NCI-H2196 (cell line): ENCODE measurements around the gene ISLR.

ENCODE experiments used
- DNase-seq: peaks from one replicate; lab custom pipeline; 2025; ENCODE audit not compliant: unreplicated experiment; lab: John Stamatoyannopoulos, UW

Gene ISLR

DNA sequence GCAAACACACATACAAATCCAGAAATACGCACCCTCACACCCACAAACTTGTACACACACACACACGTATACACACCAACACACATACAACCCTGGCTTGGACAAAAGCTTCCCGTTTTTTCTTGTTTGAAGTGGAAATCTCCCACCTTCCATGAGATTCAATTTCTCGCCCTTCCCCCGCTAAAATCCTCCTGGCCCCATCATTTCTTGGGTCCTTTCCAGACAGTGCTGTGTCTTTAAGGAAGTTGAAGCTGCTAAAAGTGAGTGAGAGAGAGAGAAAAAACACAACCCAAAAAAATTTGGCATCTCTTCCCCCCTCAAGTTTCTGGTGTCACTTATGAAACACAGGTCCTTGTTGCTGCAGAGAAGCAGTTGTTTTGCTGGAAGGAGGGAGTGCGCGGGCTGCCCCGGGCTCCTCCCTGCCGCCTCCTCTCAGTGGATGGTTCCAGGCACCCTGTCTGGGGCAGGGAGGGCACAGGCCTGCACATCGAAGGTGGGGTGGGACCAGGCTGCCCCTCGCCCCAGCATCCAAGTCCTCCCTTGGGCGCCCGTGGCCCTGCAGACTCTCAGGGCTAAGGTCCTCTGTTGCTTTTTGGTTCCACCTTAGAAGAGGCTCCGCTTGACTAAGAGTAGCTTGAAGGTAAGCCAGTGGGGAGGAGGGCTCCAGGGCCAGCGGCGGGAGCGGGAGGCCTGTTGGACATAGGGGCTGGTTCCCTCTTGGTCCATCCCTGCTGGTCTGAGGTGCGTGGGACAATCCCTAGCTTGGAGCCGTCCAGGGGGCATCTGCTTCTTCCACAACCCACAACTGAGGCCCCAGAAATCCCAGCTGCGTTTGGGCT, at the start of gene ISLR:
Gene ISLR (plus strand): TSS at position 331 of the 839 bp plus-strand sequence. CDS start 1,149 bp downstream, outside the sequence.
- no peak for DNase-seq

GRCh38 chr15:74124196-74124595, 49.3 kb upstream of the ISLR start:
- no peak for DNase-seq

DNA sequence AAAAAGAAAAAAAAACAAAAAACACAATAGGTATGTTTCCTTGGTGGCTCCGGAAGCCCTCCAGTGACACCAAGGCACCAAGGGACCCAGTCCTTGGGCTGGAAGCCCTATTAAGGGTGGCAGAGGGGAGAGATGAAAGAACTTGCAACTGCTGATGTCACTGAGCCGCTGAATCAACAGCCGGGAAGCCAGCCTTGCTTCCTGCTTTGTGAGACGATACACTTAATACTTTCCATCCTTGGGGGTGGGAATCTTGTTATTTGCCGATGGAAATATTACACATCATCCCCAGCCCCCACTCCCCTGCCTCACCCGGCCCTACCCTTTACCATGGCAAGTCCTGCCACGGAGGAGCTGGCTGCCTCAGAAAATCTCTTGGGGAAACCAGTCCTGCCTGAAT, 48.8 kb upstream of the ISLR start:
- DNase-seq = no peak

- DNase-seq = peak; percentile 83
Measured at GRCh38 chr15:74127255-74127953, 46.1 kb upstream of the ISLR start.

DNA sequence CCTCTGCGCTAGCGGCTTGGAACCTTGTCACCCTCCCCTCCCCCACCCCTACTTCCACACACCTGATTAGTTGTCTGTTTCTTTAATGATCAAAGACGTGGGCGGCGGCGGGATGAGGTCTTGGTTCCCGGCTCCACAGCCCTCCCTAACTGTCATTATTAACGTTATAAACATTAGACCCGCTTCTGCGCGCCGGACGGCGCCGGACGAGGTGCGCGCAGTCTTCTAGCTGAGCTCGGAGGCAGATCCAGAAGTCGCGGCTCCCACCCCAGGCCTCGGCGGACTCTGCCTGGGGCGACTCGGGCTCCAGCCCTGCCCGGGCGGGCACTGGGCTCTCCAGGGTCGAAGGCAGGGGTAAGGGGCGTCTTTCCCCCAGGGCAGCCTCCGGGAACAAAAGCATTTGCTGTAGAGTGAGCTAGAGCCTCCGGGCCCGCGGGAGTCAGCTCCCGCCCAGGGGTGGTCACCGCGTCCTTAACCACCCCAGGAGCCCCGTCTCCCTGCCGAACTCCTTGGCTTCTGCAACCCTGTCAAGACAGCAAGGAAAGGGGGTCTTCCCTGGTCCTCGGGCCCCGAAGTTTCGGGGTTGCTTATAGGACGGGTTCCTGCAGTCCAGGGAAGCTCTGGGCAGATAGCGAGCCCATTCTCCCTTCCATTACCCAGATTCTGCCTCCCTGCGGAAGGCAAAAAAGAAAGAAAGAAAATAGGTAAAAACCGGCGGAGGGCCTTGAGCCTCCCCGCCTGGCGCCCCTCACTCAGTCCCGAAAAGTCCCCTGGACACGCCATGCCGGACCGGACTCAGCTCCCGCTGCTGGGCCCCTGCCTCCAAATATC, 45.3 kb upstream of the ISLR start:
- no peak for DNase-seq

- DNase-seq = no peak
Measured at GRCh38 chr15:74128785-74129585, 44.5 kb upstream of the ISLR start.

DNA sequence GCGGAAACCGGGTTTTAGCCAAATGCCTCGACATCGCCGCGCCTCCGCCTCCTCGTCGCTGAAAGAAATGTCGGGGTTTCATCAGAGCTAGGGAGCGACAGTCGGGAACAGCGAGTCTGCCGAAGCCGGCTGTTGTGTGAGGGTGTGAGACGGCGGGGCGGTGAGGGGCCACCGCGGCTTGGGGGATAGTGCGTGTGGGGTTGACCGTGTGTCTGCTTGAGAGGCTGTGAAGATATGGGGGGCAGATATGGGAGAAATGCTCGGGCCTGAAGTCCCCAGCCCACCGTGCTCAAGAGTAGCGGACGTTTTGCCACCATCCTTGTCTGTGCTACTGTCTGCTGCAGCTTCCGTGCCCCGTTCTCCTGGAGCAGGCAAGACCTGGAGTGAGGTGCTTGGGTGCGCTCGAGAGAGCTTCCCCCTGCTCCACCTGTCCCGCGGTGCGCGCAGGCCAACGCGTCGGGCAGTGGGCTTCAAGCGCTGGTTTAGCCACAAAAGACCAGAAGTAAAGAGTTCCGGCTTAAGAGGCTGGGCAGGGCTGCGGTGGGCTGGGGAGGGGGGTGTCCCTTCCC, 43.8 kb upstream of the ISLR start:
- DNase-seq = no peak

- DNase-seq = no peak
Measured at GRCh38 chr15:74130155-74130848, 43.2 kb upstream of the ISLR start, which contains the start of gene ISLR2. ISLR2 (plus strand) TSS chr15:74130586; CDS start chr15:74132755, 2,169 bp downstream.

- no peak for DNase-seq
Measured at GRCh38 chr15:74130849-74131627, 42.5 kb upstream of the ISLR start.

GRCh38 chr15:74131628-74132413, 41.7 kb upstream of the ISLR start:
- no peak for DNase-seq

DNA sequence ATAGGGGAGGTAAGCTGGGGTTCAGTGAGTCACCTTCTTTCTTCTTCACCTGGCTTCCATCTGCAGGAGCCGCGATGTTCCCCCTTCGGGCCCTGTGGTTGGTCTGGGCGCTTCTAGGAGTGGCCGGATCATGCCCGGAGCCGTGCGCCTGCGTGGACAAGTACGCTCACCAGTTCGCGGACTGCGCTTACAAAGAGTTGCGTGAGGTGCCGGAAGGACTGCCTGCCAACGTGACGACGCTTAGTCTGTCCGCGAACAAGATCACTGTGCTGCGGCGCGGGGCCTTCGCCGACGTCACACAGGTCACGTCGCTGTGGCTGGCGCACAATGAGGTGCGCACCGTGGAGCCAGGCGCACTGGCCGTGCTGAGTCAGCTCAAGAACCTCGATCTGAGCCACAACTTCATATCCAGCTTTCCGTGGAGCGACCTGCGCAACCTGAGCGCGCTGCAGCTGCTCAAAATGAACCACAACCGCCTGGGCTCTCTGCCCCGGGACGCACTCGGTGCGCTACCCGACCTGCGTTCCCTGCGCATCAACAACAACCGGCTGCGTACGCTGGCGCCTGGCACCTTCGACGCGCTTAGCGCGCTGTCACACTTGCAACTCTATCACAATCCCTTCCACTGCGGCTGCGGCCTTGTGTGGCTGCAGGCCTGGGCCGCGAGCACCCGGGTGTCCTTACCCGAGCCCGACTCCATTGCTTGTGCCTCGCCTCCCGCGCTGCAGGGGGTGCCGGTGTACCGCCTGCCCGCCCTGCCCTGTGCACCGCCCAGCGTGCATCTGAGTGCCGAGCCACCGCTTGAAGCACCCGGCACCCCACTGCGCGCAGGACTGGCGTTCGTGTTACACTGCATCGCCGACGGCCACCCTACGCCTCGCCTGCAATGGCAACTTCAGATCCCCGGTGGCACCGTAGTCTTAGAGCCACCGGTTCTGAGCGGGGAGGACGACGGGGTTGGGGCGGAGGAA, 40.5 kb upstream of the ISLR start:
- no peak for DNase-seq

- no peak for DNase-seq
Measured at GRCh38 chr15:74133694-74134386, 39.7 kb upstream of the ISLR start.

DNA sequence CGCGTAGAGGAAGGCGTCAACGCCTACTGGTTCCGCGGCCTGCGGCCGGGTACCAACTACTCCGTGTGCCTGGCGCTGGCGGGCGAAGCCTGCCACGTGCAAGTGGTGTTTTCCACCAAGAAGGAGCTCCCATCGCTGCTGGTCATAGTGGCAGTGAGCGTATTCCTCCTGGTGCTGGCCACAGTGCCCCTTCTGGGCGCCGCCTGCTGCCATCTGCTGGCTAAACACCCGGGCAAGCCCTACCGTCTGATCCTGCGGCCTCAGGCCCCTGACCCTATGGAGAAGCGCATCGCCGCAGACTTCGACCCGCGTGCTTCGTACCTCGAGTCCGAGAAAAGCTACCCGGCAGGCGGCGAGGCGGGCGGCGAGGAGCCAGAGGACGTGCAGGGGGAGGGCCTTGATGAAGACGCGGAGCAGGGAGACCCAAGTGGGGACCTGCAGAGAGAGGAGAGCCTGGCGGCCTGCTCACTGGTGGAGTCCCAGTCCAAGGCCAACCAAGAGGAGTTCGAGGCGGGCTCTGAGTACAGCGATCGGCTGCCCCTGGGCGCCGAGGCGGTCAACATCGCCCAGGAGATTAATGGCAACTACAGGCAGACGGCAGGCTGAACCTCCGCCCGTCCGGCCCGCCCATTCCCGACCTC, 39.0 kb upstream of the ISLR start:
- DNase-seq = no peak

DNA sequence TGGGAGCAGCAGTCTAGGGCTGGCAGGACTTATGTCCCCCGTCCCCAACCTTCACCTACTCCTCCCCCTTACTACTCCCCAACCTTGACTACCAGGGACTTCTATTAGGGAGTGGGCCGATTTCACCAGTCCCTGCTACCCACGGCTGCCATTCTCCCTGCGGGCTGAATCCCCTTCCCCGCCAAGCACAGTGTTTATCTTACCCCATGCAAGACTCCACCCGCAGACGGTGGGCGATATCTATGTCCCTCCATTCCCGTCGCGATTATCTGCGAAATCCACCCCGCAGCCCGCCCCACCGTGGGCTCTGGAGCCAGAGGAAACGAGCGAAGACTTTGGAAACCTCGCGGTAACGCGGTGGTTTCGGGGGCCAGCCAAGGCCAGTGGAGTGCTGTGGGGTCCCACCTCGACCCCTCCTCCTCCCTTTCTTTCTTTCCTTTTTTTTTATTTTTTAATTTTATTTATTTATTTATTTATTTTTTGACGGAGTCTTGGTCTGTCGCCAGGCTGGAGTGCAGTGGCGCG, 38.4 kb upstream of the ISLR start:
- no peak for DNase-seq

- DNase-seq = no peak
Measured at GRCh38 chr15:74136540-74136813, 37.0 kb upstream of the ISLR start.
